ENCODE data around the gene GAS2L1. TPM values are rescaled to one million over a fixed set of nuclear protein-coding genes. Genes with fewer than 3 reads are reported as not detected.

The GAS2L1 gene
- total RNA-seq, 2 donors from 2014 or later = 22.2 to 24.9 TPM

DNA sequence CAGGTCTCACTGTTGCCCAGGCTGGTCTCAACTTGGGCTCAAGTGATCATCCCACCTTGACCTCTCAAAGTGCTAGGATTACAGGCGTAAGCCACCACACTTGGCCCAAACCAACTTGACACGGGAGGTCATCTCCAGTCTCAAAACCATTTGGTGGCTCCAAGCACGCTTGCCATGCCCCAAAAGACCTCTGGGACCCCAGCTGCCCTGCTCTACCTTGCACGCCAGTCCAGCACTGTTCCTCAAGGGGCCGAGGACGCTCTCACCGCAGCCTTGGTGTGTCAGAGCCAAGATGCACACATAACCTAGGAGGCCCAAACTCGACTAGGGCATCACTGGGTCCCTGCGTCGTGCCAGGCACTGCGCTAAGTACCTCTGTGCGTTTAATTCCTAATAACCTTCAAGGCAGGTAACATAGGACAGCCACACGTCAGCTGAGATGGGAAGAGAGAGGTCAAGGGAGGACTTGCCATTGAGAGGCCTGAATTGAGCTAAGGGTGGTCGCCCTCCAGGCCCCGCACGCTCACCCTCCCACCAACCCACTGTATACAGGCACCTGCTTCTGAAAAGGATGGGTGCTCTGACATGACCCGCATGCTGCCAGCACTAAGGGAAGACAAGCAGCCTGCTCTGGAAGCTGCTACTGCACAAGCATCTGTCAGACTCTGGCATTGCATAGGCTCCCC, 4.6 kb upstream of the GAS2L1 start:
- H3K36me3 Mint-ChIP-seq (ENCODE audit: low read depth) = peaks cover 40% of the 10 kb centered on the region
- Histone ChIP-seq H3K27me3 (ENCODE audit: control insufficient read depth, insufficient read depth, low read length, poor library complexity, severe bottlenecking) (no peaks in the 10 kb centered on the region), H3K4me3 (ENCODE audit: low read length) (no peak overlapping the region), H3K4me1 (ENCODE audit: control insufficient read depth, insufficient read depth, low read length) (no peaks in the 10 kb centered on the region), H3K36me3 (ENCODE audit: control insufficient read depth, insufficient read depth, low read length) (peaks cover 34% of the 10 kb centered on the region), H3K9me3 (ENCODE audit: control insufficient read depth, low read length) (no peaks in the 10 kb centered on the region), H3K9ac (ENCODE audit: extremely low read depth, low read length, poor library complexity, severe bottlenecking) (no peak overlapping the region), H3K27ac (ENCODE audit: low read depth, low read length) (peak overlapping the region; percentile 32)
- H3K9me3 Mint-ChIP-seq = no peaks in the 10 kb centered on the region
- peaks cover 10% of the 10 kb centered on the region for H3K4me1 Mint-ChIP-seq
- peak overlapping the region; percentile 20 for H3K27ac Mint-ChIP-seq
- DNase-seq = peak; percentile 56
- H3K4me3 Mint-ChIP-seq = no peak overlapping the region
- 92 to 95% methylated on average over 13 to 17 of the region's 17 CpGs for WGBS, 2 experiments (ENCODE audit: insufficient coverage in 1 of 2, insufficient read length in 1 of 2)
- TF ChIP-seq, protein P1, sequence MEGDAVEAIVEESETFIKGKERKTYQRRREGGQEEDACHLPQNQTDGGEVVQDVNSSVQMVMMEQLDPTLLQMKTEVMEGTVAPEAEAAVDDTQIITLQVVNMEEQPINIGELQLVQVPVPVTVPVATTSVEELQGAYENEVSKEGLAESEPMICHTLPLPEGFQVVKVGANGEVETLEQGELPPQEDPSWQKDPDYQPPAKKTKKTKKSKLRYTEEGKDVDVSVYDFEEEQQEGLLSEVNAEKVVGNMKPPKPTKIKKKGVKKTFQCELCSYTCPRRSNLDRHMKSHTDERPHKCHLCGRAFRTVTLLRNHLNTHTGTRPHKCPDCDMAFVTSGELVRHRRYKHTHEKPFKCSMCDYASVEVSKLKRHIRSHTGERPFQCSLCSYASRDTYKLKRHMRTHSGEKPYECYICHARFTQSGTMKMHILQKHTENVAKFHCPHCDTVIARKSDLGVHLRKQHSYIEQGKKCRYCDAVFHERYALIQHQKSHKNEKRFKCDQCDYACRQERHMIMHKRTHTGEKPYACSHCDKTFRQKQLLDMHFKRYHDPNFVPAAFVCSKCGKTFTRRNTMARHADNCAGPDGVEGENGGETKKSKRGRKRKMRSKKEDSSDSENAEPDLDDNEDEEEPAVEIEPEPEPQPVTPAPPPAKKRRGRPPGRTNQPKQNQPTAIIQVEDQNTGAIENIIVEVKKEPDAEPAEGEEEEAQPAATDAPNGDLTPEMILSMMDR (conservative IDR thresholded peaks at IDR 0.05) = no peak
- H3K27me3 Mint-ChIP-seq (ENCODE audit: insufficient read depth) = no peaks in the 10 kb centered on the region

DNA sequence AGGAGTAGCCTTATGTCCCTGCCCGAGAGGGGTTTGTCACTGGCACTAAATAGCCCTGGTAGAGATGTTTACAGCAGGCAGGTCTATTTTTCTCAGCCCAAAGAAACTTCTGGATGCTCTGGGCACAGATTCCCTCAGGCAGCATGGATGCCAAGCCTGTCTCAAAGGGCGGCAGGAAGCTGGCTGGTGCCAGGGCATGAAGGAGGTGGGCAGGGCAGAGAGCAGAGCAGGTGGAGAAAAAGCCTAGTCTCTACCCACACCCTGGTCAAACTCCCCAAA, 4.1 kb upstream of the GAS2L1 start:
- WGBS, 2 experiments (ENCODE audit: insufficient coverage in 1 of 2, insufficient read length in 1 of 2) = 90 to 93% methylated on average over 2 of the region's 2 CpGs
- H3K27ac Mint-ChIP-seq = peak overlapping the region; percentile 20
- peaks cover 35% of the 10 kb centered on the region for H3K36me3 Mint-ChIP-seq (ENCODE audit: low read depth)
- H3K4me1 ChIP-seq (ENCODE audit: control insufficient read depth, insufficient read depth, low read length) = peaks cover under 1% of the 10 kb centered on the region
- H3K27ac ChIP-seq (ENCODE audit: low read depth, low read length) = peak overlapping the region; percentile 32
- H3K36me3 ChIP-seq (ENCODE audit: control insufficient read depth, insufficient read depth, low read length) = peaks cover 30% of the 10 kb centered on the region
- DNase-seq = no peak
- H3K27me3 ChIP-seq (ENCODE audit: control insufficient read depth, insufficient read depth, low read length, poor library complexity, severe bottlenecking) = no peaks in the 10 kb centered on the region
- H3K4me3 ChIP-seq (ENCODE audit: low read length) = no peak overlapping the region
- H3K4me3 Mint-ChIP-seq = no peak overlapping the region
- no peaks in the 10 kb centered on the region for H3K27me3 Mint-ChIP-seq (ENCODE audit: insufficient read depth)
- no peaks in the 10 kb centered on the region for H3K9me3 Mint-ChIP-seq
- TF ChIP-seq, protein P1 (conservative IDR thresholded peaks at IDR 0.05) = no peak
- peaks cover 11% of the 10 kb centered on the region for H3K4me1 Mint-ChIP-seq
- no peaks in the 10 kb centered on the region for H3K9me3 ChIP-seq (ENCODE audit: control insufficient read depth, low read length)
- no peak overlapping the region for H3K9ac ChIP-seq (ENCODE audit: extremely low read depth, low read length, poor library complexity, severe bottlenecking)

DNA sequence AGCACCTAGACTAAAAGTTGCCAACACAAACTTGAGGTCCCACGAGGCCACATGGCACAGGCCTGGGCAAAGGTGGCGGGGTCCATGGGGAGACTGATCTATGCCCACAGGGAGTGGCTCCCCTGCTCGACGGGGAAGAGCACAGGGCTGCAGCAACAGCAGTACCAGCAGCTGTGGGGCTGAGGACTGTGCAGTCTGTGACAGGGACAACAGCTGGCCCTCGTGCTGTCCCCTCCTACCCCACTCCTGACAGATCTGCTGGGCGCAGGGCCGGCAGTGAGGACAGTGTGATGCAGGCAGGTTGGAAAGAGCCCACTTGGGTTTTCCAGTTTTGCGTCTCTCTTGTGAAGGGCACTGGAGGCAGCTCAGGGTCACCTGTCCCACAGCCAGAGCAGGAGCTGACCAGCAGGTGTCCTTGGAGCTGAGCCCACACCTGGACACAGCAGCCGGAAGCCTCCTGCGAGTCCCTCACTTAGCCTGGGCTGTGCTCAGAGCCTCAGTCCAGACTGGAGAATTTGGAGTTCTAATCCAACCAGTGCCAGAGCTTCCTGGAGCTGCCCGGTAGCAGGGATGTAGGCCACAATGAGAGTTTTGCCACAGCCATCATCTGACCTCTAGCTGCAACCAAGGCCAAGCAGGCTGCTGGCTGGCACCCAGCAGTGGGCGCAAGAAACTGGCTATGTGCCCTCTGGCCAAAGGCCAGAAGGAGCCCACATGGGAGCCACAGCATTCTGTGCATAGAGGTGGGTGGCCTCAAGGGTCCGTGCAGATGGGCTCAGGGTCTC, 3.6 kb upstream of the GAS2L1 start:
- Mint-ChIP-seq H3K9me3 (no peaks in the 10 kb centered on the region), H3K4me3 (no peak overlapping the region), H3K36me3 (ENCODE audit: low read depth) (peaks cover 30% of the 10 kb centered on the region), H3K27me3 (ENCODE audit: insufficient read depth) (no peaks in the 10 kb centered on the region), H3K27ac (peak overlapping the region; percentile 55), H3K4me1 (peaks cover 14% of the 10 kb centered on the region)
- peak; percentile 74 for DNase-seq
- Histone ChIP-seq H3K4me1 (ENCODE audit: control insufficient read depth, insufficient read depth, low read length) (peaks cover 3% of the 10 kb centered on the region), H3K4me3 (ENCODE audit: low read length) (no peak overlapping the region), H3K27ac (ENCODE audit: low read depth, low read length) (peak overlapping the region; percentile 32), H3K9ac (ENCODE audit: extremely low read depth, low read length, poor library complexity, severe bottlenecking) (no peak overlapping the region), H3K9me3 (ENCODE audit: control insufficient read depth, low read length) (no peaks in the 10 kb centered on the region), H3K27me3 (ENCODE audit: control insufficient read depth, insufficient read depth, low read length, poor library complexity, severe bottlenecking) (no peaks in the 10 kb centered on the region), H3K36me3 (ENCODE audit: control insufficient read depth, insufficient read depth, low read length) (peaks cover 24% of the 10 kb centered on the region)
- WGBS, 2 experiments (ENCODE audit: insufficient coverage in 1 of 2, insufficient read length in 1 of 2) = 84 to 86% methylated on average over 10 to 13 of the region's 13 CpGs
- TF ChIP-seq, protein P1 (conservative IDR thresholded peaks at IDR 0.05) = peak; percentile 37
